Measurements from ENCODE around the gene SLC35A3. TPM values are rescaled to one million over a fixed set of nuclear protein-coding genes. Genes with fewer than 3 reads are reported as not detected.

Gene SLC35A3
- total RNA-seq, 4 donors from 2014 or later = 27.9 to 39.6 (median 29.8) TPM

DNA sequence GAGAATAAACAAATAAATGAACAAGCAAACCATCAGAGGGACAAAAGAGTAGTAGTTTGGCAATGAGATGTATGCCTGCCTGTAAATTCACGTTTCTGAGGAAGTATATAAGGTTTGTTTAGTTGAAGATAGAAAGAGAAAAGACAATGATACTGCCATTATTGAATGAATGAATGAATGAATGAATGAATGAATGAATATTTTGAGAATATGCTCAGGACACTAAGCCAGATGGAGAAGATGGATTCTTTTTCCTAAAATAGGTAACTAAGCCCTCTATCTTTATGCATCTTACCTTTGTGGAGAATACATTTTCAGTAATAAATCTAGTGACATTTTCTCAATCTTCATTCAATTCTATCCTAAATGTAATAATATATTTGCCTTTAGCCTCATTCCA is 49.4 kb downstream of the SLC35A3 start:
- TF ChIP-seq, protein P1, sequence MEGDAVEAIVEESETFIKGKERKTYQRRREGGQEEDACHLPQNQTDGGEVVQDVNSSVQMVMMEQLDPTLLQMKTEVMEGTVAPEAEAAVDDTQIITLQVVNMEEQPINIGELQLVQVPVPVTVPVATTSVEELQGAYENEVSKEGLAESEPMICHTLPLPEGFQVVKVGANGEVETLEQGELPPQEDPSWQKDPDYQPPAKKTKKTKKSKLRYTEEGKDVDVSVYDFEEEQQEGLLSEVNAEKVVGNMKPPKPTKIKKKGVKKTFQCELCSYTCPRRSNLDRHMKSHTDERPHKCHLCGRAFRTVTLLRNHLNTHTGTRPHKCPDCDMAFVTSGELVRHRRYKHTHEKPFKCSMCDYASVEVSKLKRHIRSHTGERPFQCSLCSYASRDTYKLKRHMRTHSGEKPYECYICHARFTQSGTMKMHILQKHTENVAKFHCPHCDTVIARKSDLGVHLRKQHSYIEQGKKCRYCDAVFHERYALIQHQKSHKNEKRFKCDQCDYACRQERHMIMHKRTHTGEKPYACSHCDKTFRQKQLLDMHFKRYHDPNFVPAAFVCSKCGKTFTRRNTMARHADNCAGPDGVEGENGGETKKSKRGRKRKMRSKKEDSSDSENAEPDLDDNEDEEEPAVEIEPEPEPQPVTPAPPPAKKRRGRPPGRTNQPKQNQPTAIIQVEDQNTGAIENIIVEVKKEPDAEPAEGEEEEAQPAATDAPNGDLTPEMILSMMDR (IDR thresholded peaks at IDR 0.05; ENCODE audit: low read depth) = no peak

GRCh38 chr1:100023482-100023881 is 53.7 kb downstream of the SLC35A3 start:
- TF ChIP-seq, protein P1 (IDR thresholded peaks at IDR 0.05; ENCODE audit: low read depth) = no peak

GRCh38 chr1:100027212-100027611 is 57.4 kb downstream of the SLC35A3 start:
- TF ChIP-seq, protein P1 (IDR thresholded peaks at IDR 0.05; ENCODE audit: low read depth) = no peak

DNA sequence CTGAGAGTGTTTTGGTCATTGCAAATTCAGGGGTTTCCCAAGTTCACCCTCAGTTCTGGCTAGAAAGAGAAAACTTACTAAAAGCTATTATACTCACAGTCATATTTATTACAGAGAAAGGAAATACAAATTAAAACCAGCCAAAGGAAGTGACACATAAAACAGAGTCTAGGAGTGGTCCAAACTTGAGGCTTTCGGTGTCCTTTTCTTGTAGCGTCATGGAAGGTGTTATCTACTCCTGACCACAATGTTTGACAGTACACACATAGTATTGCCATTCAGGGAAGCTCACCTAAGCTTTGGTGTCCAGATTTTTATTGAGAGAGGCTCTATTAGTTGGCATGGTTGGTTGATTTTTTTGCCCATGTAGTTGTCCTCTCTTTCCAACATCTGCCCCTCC is 59.0 kb downstream of the SLC35A3 start:
- TF ChIP-seq, protein P1 (IDR thresholded peaks at IDR 0.05; ENCODE audit: low read depth) = no peak

DNA sequence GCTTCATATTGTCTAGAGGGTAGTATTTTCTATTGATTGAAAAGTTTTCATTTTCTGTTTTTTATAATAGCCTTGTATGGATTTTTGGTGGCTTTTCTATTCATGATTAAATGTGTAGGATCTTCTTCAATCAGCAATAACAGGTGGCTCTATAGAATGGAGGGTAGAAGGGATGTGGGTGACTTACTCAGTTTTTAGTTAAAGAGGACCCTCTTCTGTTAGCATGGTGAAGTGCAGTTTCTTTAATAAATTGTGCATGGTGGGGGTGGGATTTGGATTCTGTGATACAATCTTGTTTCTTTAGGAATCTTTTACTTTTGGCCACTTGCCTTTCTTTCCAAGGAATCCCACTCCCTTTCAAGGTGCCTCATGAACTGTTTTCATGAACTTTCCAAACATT is 64.7 kb downstream of the SLC35A3 start:
- TF ChIP-seq, protein P1 (IDR thresholded peaks at IDR 0.05; ENCODE audit: low read depth) = no peak

DNA sequence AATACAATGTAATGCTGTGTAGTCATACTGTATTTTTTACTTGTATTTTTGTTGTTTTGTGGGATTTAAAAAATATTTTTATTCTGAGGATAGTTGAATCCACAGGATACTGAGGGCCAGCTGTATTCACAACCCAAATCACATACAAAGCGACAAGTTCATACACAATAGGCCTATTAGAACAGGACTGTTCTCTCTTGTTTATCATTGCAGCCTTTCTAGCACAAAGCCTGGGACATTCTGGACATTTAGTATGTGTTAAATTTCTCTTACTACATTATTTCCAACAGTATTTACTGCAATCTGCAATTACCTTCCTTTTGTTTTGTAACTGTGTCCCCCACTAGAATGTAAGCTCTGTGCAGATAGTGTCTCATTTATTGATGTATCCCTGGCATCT is 65.4 kb downstream of the SLC35A3 start:
- TF ChIP-seq, protein P1 (IDR thresholded peaks at IDR 0.05; ENCODE audit: low read depth) = no peak

GRCh38 chr1:100036718-100037655 is 67.2 kb downstream of the SLC35A3 start:
- TF ChIP-seq, protein P1 (IDR thresholded peaks at IDR 0.05; ENCODE audit: low read depth) = no peak
